IMR-90 (cell line): ENCODE results near the gene PI16.

Experiments used
- BHLHE40 ChIP-seq: fragments of 150-350 bp; IDR thresholded peaks from 2 replicates; pipeline ENCODE4 v1.6.1; 2016; ENCODE audit warnings: mild to moderate bottlenecking, low read depth, low read length
- MXI1 ChIP-seq: IDR thresholded peaks from 2 replicates; pipeline ENCODE4 v1.6.1; 2012; ENCODE audit warnings: low read depth, mild to moderate bottlenecking, low read length, moderate library complexity, borderline replicate concordance
- POLR2A ChIP-seq: IDR thresholded peaks from 2 replicates; pipeline ENCODE4 v1.6.1; 2012; ENCODE audit warnings: mild to moderate bottlenecking, low read depth, low read length
- SMC3 ChIP-seq: fragments of 150-350 bp; IDR thresholded peaks from 2 replicates; pipeline ENCODE4 v1.6.1; 2016; ENCODE audit warnings: low read depth, mild to moderate bottlenecking, antibody characterized with exemption, low read length, moderate library complexity
- TF ChIP-seq, protein P1 (sequence below): conservative IDR thresholded peaks from 2 replicates; pipeline ENCODE4 v1.5.1; 2012; ENCODE audit warnings: mild to moderate bottlenecking, low read depth, low read length, improper control_type of control experiment
- TF ChIP-seq, protein P2 (sequence below): fragments of 150-350 bp; IDR thresholded peaks from 2 replicates; pipeline ENCODE4 v1.6.1; 2017; ENCODE audit warnings: mild to moderate bottlenecking, antibody characterized with exemption, low read length, low read depth

DNA sequence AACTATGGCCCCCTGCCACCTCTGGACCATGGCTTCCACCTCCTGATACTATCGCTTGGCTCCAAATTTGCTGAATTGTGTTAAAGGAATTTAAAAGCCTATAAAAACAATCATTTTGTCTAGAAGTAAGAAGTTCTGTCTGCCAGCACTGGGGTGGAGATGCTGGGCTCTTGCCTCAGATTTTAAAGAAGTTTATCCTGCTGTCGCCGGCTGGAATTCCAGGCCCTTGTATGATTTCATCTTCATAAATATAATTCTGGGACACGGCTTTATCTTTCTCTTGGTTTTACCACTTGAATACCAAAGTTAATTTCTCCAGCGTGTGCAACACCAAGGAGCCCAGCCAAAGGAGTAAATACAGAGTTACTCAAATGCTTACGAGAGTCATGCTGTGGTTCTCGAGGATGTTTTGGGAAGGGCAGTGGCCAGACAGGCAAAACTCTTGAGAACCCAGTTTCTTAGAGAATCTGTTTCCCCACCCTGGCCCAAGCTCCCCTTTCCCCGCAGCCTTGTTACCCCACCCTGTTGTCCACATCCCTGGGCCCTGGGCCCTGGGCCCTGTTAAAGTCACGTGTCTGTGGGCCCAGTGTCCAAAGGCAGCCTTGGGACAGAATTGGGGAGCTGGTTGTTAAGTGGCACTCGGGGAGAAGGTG is 36.9 kb upstream of the PI16 start:
- TF ChIP-seq, protein P1, sequence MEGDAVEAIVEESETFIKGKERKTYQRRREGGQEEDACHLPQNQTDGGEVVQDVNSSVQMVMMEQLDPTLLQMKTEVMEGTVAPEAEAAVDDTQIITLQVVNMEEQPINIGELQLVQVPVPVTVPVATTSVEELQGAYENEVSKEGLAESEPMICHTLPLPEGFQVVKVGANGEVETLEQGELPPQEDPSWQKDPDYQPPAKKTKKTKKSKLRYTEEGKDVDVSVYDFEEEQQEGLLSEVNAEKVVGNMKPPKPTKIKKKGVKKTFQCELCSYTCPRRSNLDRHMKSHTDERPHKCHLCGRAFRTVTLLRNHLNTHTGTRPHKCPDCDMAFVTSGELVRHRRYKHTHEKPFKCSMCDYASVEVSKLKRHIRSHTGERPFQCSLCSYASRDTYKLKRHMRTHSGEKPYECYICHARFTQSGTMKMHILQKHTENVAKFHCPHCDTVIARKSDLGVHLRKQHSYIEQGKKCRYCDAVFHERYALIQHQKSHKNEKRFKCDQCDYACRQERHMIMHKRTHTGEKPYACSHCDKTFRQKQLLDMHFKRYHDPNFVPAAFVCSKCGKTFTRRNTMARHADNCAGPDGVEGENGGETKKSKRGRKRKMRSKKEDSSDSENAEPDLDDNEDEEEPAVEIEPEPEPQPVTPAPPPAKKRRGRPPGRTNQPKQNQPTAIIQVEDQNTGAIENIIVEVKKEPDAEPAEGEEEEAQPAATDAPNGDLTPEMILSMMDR = no peak
- TF ChIP-seq POLR2A = no peak
- TF ChIP-seq MXI1 = no peak
- TF ChIP-seq, protein P2, sequence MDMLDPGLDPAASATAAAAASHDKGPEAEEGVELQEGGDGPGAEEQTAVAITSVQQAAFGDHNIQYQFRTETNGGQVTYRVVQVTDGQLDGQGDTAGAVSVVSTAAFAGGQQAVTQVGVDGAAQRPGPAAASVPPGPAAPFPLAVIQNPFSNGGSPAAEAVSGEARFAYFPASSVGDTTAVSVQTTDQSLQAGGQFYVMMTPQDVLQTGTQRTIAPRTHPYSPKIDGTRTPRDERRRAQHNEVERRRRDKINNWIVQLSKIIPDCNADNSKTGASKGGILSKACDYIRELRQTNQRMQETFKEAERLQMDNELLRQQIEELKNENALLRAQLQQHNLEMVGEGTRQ = no peak
- no peak for TF ChIP-seq SMC3
- TF ChIP-seq BHLHE40 = no peak
